Adipocyte (in vitro differentiated cells): ENCODE results near the gene RGS8.
A peak's percentile ranks its signal among the peaks of the same experiment; 100 is the strongest.

Experiments
- DNase-seq: peaks from one replicate; pipeline ENCODE4 v3.0.0-alpha.2; 2015; ENCODE audit warnings: low read depth
- H3K27me3 ChIP-seq: replicated peaks from 2 replicates; pipeline ENCODE4 v1.7.0; 2013; ENCODE audit warnings: mild to moderate bottlenecking, low read length, moderate library complexity; ENCODE audit not compliant: control insufficient read depth, insufficient read depth
- H3K36me3 ChIP-seq: 2 replicates; pipeline ENCODE4 v1.7.0; 2013; ENCODE audit warnings: low read length, mild to moderate bottlenecking, moderate library complexity; ENCODE audit not compliant: control insufficient read depth, insufficient read depth, severe bottlenecking
- H3K4me1 ChIP-seq: 2 replicates; pipeline ENCODE4 v1.7.0; 2013; ENCODE audit warnings: mild to moderate bottlenecking, low read length, moderate library complexity; ENCODE audit not compliant: control insufficient read depth, insufficient read depth
- H3K4me3 ChIP-seq: 2 replicates; pipeline ENCODE4 v1.7.0; 2013; ENCODE audit warnings: mild to moderate bottlenecking, low read length, moderate library complexity
- H3K9ac ChIP-seq: 2 replicates; pipeline ENCODE4 v1.7.0; 2013; ENCODE audit warnings: mild to moderate bottlenecking, low read length, moderate library complexity
- H3K9me3 ChIP-seq: 2 replicates; pipeline ENCODE4 v1.7.0; 2013; ENCODE audit warnings: mild to moderate bottlenecking, low read length, moderate library complexity; ENCODE audit not compliant: control insufficient read depth

Gene RGS8

GRCh38 chr1:182716740-182717720 lies 32.6 kb upstream of the RGS8 start:
- DNase-seq = no peak
- no peak overlapping the region for H3K9ac ChIP-seq
- H3K36me3 ChIP-seq = no peaks in the 10 kb centered on the region
- H3K4me3 ChIP-seq = no peak overlapping the region
- H3K27me3 ChIP-seq = peaks cover 13% of the 10 kb centered on the region
- no peaks in the 10 kb centered on the region for H3K9me3 ChIP-seq
- no peaks in the 10 kb centered on the region for H3K4me1 ChIP-seq

- Histone ChIP-seq H3K9me3 (no peaks in the 10 kb centered on the region), H3K36me3 (no peaks in the 10 kb centered on the region), H3K9ac (no peak overlapping the region), H3K4me1 (no peaks in the 10 kb centered on the region), H3K4me3 (no peak overlapping the region), H3K27me3 (peaks cover 18% of the 10 kb centered on the region)
- DNase-seq = no peak
These were observed 31.1 kb upstream of the RGS8 start for GRCh38 chr1:182715531-182715930.

- no peak for DNase-seq
- Histone ChIP-seq H3K27me3 (peaks cover 19% of the 10 kb centered on the region), H3K4me3 (no peak overlapping the region), H3K4me1 (no peaks in the 10 kb centered on the region), H3K9me3 (no peaks in the 10 kb centered on the region), H3K36me3 (no peaks in the 10 kb centered on the region), H3K9ac (no peak overlapping the region)
These were observed 30.2 kb upstream of the RGS8 start for GRCh38 chr1:182714546-182714945.

- Histone ChIP-seq H3K9ac (no peak overlapping the region), H3K9me3 (no peaks in the 10 kb centered on the region), H3K4me3 (no peak overlapping the region), H3K36me3 (no peaks in the 10 kb centered on the region), H3K27me3 (peaks cover 24% of the 10 kb centered on the region), H3K4me1 (no peaks in the 10 kb centered on the region)
- DNase-seq = no peak
These were observed 29.6 kb upstream of the RGS8 start for GRCh38 chr1:182713939-182714338.

GRCh38 chr1:182713492-182713891 lies 29.1 kb upstream of the RGS8 start:
- Histone ChIP-seq H3K4me1 (no peaks in the 10 kb centered on the region), H3K9ac (no peak overlapping the region), H3K9me3 (no peaks in the 10 kb centered on the region), H3K4me3 (no peak overlapping the region), H3K27me3 (peaks cover 24% of the 10 kb centered on the region), H3K36me3 (no peaks in the 10 kb centered on the region)
- DNase-seq = no peak

GRCh38 chr1:182709855-182710254 lies 25.5 kb upstream of the RGS8 start:
- no peak overlapping the region for H3K9ac ChIP-seq
- no peaks in the 10 kb centered on the region for H3K9me3 ChIP-seq
- H3K36me3 ChIP-seq = no peaks in the 10 kb centered on the region
- DNase-seq = no peak
- H3K4me3 ChIP-seq = no peak overlapping the region
- no peaks in the 10 kb centered on the region for H3K4me1 ChIP-seq
- peaks cover 15% of the 10 kb centered on the region for H3K27me3 ChIP-seq

GRCh38 chr1:182709225-182709764 lies 24.9 kb upstream of the RGS8 start:
- no peak overlapping the region for H3K4me3 ChIP-seq
- H3K4me1 ChIP-seq = no peaks in the 10 kb centered on the region
- H3K9ac ChIP-seq = no peak overlapping the region
- no peak for DNase-seq
- no peaks in the 10 kb centered on the region for H3K36me3 ChIP-seq
- peaks cover 15% of the 10 kb centered on the region for H3K27me3 ChIP-seq
- no peaks in the 10 kb centered on the region for H3K9me3 ChIP-seq

GRCh38 chr1:182707122-182707521 lies 22.7 kb upstream of the RGS8 start:
- Histone ChIP-seq H3K9ac (no peak overlapping the region), H3K27me3 (peaks cover 15% of the 10 kb centered on the region), H3K36me3 (no peaks in the 10 kb centered on the region), H3K4me3 (no peak overlapping the region), H3K4me1 (no peaks in the 10 kb centered on the region), H3K9me3 (no peaks in the 10 kb centered on the region)
- peak; percentile 12 for DNase-seq

- no peak for DNase-seq
- H3K9ac ChIP-seq = no peak overlapping the region
- no peak overlapping the region for H3K4me3 ChIP-seq
- peaks cover 8% of the 10 kb centered on the region for H3K4me1 ChIP-seq
- no peaks in the 10 kb centered on the region for H3K36me3 ChIP-seq
- H3K9me3 ChIP-seq = no peaks in the 10 kb centered on the region
- peaks cover 10% of the 10 kb centered on the region for H3K27me3 ChIP-seq
These were observed 20.3 kb upstream of the RGS8 start for GRCh38 chr1:182704677-182705076.

- Histone ChIP-seq H3K4me1 (peaks cover 19% of the 10 kb centered on the region), H3K27me3 (peaks cover 3% of the 10 kb centered on the region), H3K9ac (no peak overlapping the region), H3K36me3 (no peaks in the 10 kb centered on the region), H3K9me3 (no peaks in the 10 kb centered on the region), H3K4me3 (no peak overlapping the region)
- DNase-seq = no peak
These were observed 19.2 kb upstream of the RGS8 start for GRCh38 chr1:182703539-182703938.

GRCh38 chr1:182702826-182703524 lies 18.6 kb upstream of the RGS8 start:
- H3K36me3 ChIP-seq = no peaks in the 10 kb centered on the region
- H3K4me3 ChIP-seq = no peak overlapping the region
- H3K9ac ChIP-seq = no peak overlapping the region

More at GRCh38 chr1:182702826-182703524, 18.6 kb upstream of the RGS8 start:
- DNase-seq = no peak
- H3K9me3 ChIP-seq = no peaks in the 10 kb centered on the region
- peaks cover under 1% of the 10 kb centered on the region for H3K27me3 ChIP-seq
- H3K4me1 ChIP-seq = peaks cover 22% of the 10 kb centered on the region
